H9 (cell line): Measurements from ENCODE around the gene SLC39A7. TPM values are rescaled to one million over a fixed set of nuclear protein-coding genes. Genes with fewer than 3 reads are reported as not detected.
A peak's percentile ranks its signal among the peaks of the same experiment; 100 is the strongest.

Source experiments
- DNase-seq: peaks from one replicate; pipeline ENCODE4 v3.0.0-alpha.2; 2017
- H2AFZ ChIP-seq: one replicate; pipeline ENCODE4 v1.6.1; 2013; ENCODE audit warnings: mild to moderate bottlenecking, low read length, control low read depth, moderate library complexity
- H2AK5ac ChIP-seq: 2 replicates; pipeline ENCODE4 v1.6.1; 2013; ENCODE audit warnings: low read length, control low read depth, mixed read lengths; ENCODE audit not compliant: insufficient read length
- H2BK120ac ChIP-seq: one replicate; pipeline ENCODE4 v1.6.1; 2013; ENCODE audit warnings: low read depth, mild to moderate bottlenecking, low read length, control low read depth, inconsistent platforms; ENCODE audit not compliant: poor library complexity, severe bottlenecking
- H2BK12ac ChIP-seq: 2 replicates; pipeline ENCODE4 v1.6.1; 2013; ENCODE audit warnings: low read length, control low read depth, mixed read lengths, low read depth; ENCODE audit not compliant: insufficient read length
- H2BK15ac ChIP-seq: 2 replicates; pipeline ENCODE4 v1.6.1; 2013; ENCODE audit warnings: low read depth, low read length, control low read depth
- H2BK20ac ChIP-seq: one replicate; pipeline ENCODE4 v1.6.1; 2013; ENCODE audit warnings: low read depth, mild to moderate bottlenecking, low read length, control low read depth, inconsistent platforms; ENCODE audit not compliant: poor library complexity, severe bottlenecking
- H2BK5ac ChIP-seq: 2 replicates; pipeline ENCODE4 v1.6.1; 2013; ENCODE audit warnings: low read length, control low read depth, mixed read lengths; ENCODE audit not compliant: insufficient read length
- H3K14ac ChIP-seq: 2 replicates; pipeline ENCODE4 v1.6.1; 2013; ENCODE audit warnings: low read length, control low read depth; ENCODE audit not compliant: insufficient read depth
- H3K18ac ChIP-seq: 2 replicates; pipeline ENCODE4 v1.6.1; 2013; ENCODE audit warnings: low read depth, mild to moderate bottlenecking, mixed read lengths, low read length, control low read depth; ENCODE audit not compliant: insufficient read length
- H3K23ac ChIP-seq: 2 replicates; pipeline ENCODE4 v1.6.1; 2013; ENCODE audit warnings: low read length, control low read depth, mixed read lengths, low read depth; ENCODE audit not compliant: insufficient read length
- H3K23me2 ChIP-seq: 2 replicates; pipeline ENCODE4 v1.6.1; 2013; ENCODE audit warnings: low read depth, mild to moderate bottlenecking, mixed read lengths, low read length, control low read depth; ENCODE audit not compliant: insufficient read length, poor library complexity, severe bottlenecking
- H3K27ac ChIP-seq: 2 replicates; pipeline ENCODE4 v1.5.1; 2013; ENCODE audit warnings: low read length, control low read depth, mixed read lengths, low read depth; ENCODE audit not compliant: insufficient read length
- H3K27me3 ChIP-seq: 2 replicates; pipeline ENCODE4 v1.6.1; 2013; ENCODE audit warnings: low read length, control low read depth, inconsistent platforms; ENCODE audit not compliant: insufficient read depth
- H3K4ac ChIP-seq: 2 replicates; pipeline ENCODE4 v1.6.1; 2013; ENCODE audit warnings: low read depth, mild to moderate bottlenecking, control low read depth, inconsistent platforms, low read length, moderate library complexity
- H3K4me1 ChIP-seq: 2 replicates; pipeline ENCODE4 v1.6.1; 2013; ENCODE audit warnings: low read length, control low read depth, inconsistent platforms; ENCODE audit not compliant: insufficient read depth
- H3K4me2 ChIP-seq: 2 replicates; pipeline ENCODE4 v1.6.1; 2013; ENCODE audit warnings: low read length, control low read depth, mixed read lengths; ENCODE audit not compliant: insufficient read length, insufficient read depth
- H3K56ac ChIP-seq: 2 replicates; pipeline ENCODE4 v1.6.1; 2013; ENCODE audit warnings: low read depth, mild to moderate bottlenecking, mixed read lengths, low read length, control low read depth; ENCODE audit not compliant: insufficient read length
- H3K79me1 ChIP-seq: 2 replicates; pipeline ENCODE4 v1.6.1; 2013; ENCODE audit warnings: low read depth, mild to moderate bottlenecking, moderate library complexity, low read length, control low read depth, inconsistent platforms; ENCODE audit not compliant: insufficient read depth, poor library complexity, severe bottlenecking
- H3K79me2 ChIP-seq: 2 replicates; pipeline ENCODE4 v1.6.1; 2013; ENCODE audit warnings: low read length, control low read depth, inconsistent platforms; ENCODE audit not compliant: insufficient read depth
- H3K9ac ChIP-seq: 2 replicates; pipeline ENCODE4 v1.6.1; 2013; ENCODE audit warnings: low read length, control low read depth, mixed read lengths; ENCODE audit not compliant: insufficient read length; ENCODE audit errors: extremely low read depth
- H3K9me3 ChIP-seq: one replicate; pipeline ENCODE4 v1.6.1; 2013; ENCODE audit warnings: low read depth, low read length, inconsistent platforms; ENCODE audit not compliant: control insufficient read depth
- H3T11ph ChIP-seq: one replicate; pipeline ENCODE4 v1.6.1; 2013; ENCODE audit warnings: mild to moderate bottlenecking, low read length, control low read depth, inconsistent platforms
- H4K20me1 ChIP-seq: one replicate; pipeline ENCODE4 v1.6.1; 2013; ENCODE audit not compliant: control insufficient read depth, insufficient read length, insufficient read depth
- H4K5ac ChIP-seq: 2 replicates; pipeline ENCODE4 v1.6.1; 2013; ENCODE audit warnings: low read depth, mild to moderate bottlenecking, mixed read lengths, low read length, control low read depth; ENCODE audit not compliant: insufficient read length
- H4K8ac ChIP-seq: replicated peaks from 2 replicates; pipeline ENCODE4 v1.6.1; 2013; ENCODE audit warnings: low read length, control low read depth, mixed read lengths, low read depth; ENCODE audit not compliant: insufficient read length
- H4K91ac ChIP-seq: 2 replicates; pipeline ENCODE4 v1.6.1; 2013; ENCODE audit warnings: low read depth, mild to moderate bottlenecking, moderate library complexity, mixed read lengths, low read length, control low read depth; ENCODE audit not compliant: insufficient read length
- H3K27ac Mint-ChIP-seq, 3 experiments: 2 replicates in 2 of 3; 3 replicates in 1 of 3; pipeline ENCODE4 v1.8.0; 2020 to 2021; ENCODE audit warnings: mixed read lengths in 3 of 3, mild to moderate bottlenecking in 1 of 3, moderate library complexity in 1 of 3
- H3K27me3 Mint-ChIP-seq: 2 replicates; pipeline ENCODE4 v1.8.0; 2021; ENCODE audit warnings: low read depth, mild to moderate bottlenecking, moderate library complexity, mixed read lengths
- H3K36me3 Mint-ChIP-seq, 3 experiments: 2 replicates in 2 of 3; 3 replicates in 1 of 3; pipeline ENCODE4 v1.8.0; 2020 to 2021; ENCODE audit warnings: low read depth in 3 of 3, mixed read lengths in 3 of 3; ENCODE audit not compliant: insufficient read depth in 1 of 3
- H3K4me1 Mint-ChIP-seq, 2 experiments: 2 replicates each; pipeline ENCODE4 v1.8.0; 2020; ENCODE audit warnings: mixed read lengths in 2 of 2
- H3K4me3 Mint-ChIP-seq, 2 experiments: 2 replicates in 1 of 2; 3 replicates in 1 of 2; pipeline ENCODE4 v1.8.0; 2020 to 2021; ENCODE audit warnings: mild to moderate bottlenecking in 2 of 2, mixed read lengths in 2 of 2, moderate library complexity in 1 of 2
- H3K9me3 Mint-ChIP-seq, 2 experiments: 2 replicates in 1 of 2; 3 replicates in 1 of 2; pipeline ENCODE4 v1.8.0; 2020; ENCODE audit warnings: mild to moderate bottlenecking in 2 of 2, mixed read lengths in 2 of 2, moderate library complexity in 1 of 2
- WGBS: extraction: QIAGEN DNeasy Blood & Tissue Kit; methylation state at CpG from one replicate; pipeline ENCODE4 v1.1.7; 2013; ENCODE audit warnings: missing lambda C conversion rate, low lambda C conversion rate, mixed read lengths; ENCODE audit not compliant: insufficient read length; ENCODE audit errors: extremely low coverage; 5-methylcytosine and 5-hydroxymethylcytosine counted together
- total RNA-seq: library from RNA; stranded (reverse); gene quantifications from 2 replicates; pipeline ENCODE4 v1.2.1, GENCODE V29; 2021
- TF ChIP-seq, protein P1 (sequence below): fragments of 200-600 bp; sonication (generic); conservative IDR thresholded peaks from 3 replicates; pipeline ENCODE4 v1.8.0; 2021; ENCODE audit warnings: antibody characterized with exemption, mild to moderate bottlenecking

Gene SLC39A7
- total RNA-seq, 1 experiment from 2014 or later: 107 TPM

DNA sequence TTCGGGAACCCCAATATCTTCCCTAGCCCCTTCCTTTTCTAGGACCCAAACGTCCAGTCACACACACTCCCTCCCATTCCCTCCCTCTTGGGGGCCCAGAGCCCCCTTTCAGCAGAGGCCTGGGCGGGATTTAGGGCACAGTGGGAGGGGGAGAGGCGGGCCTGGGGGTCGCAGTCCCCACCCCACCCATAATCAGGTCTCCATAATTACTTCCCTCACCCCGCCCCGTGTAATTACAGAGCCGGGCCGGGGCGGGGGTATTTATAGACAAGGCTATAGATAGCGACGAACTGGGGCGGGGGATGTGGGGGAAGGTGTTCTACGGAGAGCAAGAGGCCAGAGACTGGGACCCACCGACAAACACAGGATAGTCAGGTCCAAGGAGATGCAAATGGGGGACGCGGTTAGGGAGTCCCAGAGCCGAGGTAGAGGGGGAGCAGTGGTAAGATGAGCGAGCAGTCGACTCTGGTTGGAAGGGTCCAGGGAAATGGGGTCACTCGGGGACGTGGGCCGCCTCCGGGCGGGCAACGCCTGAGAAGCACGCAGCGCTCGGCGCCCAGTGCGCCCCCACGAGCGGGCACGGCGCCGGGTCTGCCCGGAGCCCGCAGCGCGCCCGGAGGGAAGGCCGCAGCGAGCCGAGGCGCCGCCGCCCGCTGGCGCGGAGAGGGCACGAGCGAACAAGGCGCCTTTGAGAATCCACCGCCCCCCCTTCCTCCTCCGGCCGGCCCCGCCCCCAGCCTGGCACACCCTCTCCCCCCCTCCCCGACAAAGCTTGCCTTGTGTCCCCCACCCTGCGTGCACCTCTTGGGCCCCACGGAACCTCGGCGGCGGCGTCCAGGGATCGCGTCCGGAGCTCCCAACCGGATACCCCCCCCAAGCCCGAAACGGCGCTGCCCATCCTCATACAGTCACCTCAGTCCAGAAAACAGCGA, 7.7 kb upstream of the SLC39A7 start:
- Mint-ChIP-seq H3K4me3 (peak overlapping the region; percentile 76 to 91), H3K27ac (no peak overlapping the region), H3K27me3 (peaks cover 50% of the 10 kb centered on the region), H3K4me1 (peaks cover 17 to 25% of the 10 kb centered on the region in 2 experiments), H3K36me3 (peaks cover 14 to 31% (median 25%) of the 10 kb centered on the region in 3 experiments; a peak in 6 of 7 replicates), H3K9me3 (no peaks in the 10 kb centered on the region; a peak in 1 of 5 replicates)
- no peak overlapping the region for H4K5ac ChIP-seq
- DNase-seq: no peak
- H2BK12ac ChIP-seq: no peak overlapping the region
- no peaks in the 10 kb centered on the region for H3K9me3 ChIP-seq
- TF ChIP-seq, protein P1, sequence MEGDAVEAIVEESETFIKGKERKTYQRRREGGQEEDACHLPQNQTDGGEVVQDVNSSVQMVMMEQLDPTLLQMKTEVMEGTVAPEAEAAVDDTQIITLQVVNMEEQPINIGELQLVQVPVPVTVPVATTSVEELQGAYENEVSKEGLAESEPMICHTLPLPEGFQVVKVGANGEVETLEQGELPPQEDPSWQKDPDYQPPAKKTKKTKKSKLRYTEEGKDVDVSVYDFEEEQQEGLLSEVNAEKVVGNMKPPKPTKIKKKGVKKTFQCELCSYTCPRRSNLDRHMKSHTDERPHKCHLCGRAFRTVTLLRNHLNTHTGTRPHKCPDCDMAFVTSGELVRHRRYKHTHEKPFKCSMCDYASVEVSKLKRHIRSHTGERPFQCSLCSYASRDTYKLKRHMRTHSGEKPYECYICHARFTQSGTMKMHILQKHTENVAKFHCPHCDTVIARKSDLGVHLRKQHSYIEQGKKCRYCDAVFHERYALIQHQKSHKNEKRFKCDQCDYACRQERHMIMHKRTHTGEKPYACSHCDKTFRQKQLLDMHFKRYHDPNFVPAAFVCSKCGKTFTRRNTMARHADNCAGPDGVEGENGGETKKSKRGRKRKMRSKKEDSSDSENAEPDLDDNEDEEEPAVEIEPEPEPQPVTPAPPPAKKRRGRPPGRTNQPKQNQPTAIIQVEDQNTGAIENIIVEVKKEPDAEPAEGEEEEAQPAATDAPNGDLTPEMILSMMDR: no peak
- H3K27me3 ChIP-seq: peaks cover 3% of the 10 kb centered on the region; the same call in 1 of the 2 replicates
- no peak overlapping the region for H2BK5ac ChIP-seq
- no peak overlapping the region for H3K18ac ChIP-seq
- H4K20me1 ChIP-seq: no peaks in the 10 kb centered on the region
- no peak overlapping the region for H2BK20ac ChIP-seq
- no peak overlapping the region for H3K27ac ChIP-seq
- no peak overlapping the region for H4K91ac ChIP-seq
- H2AFZ ChIP-seq: no peak overlapping the region
- no peak overlapping the region for H3K14ac ChIP-seq
- WGBS: no CpG with 5 or more reads among the region's 72 CpGs
- H3T11ph ChIP-seq: no peak overlapping the region
- no peaks in the 10 kb centered on the region for H3K79me1 ChIP-seq
- no peaks in the 10 kb centered on the region for H3K4me1 ChIP-seq
- no peak overlapping the region for H2BK120ac ChIP-seq
- no peak overlapping the region for H2AK5ac ChIP-seq
- no peak overlapping the region for H3K4ac ChIP-seq
- H4K8ac ChIP-seq: no peak overlapping the region
- no peak overlapping the region for H3K56ac ChIP-seq
- H3K79me2 ChIP-seq: no peaks in the 10 kb centered on the region
- no peak overlapping the region for H2BK15ac ChIP-seq
- no peak overlapping the region for H3K9ac ChIP-seq
- H3K23me2 ChIP-seq: peaks cover 11% of the 10 kb centered on the region
- no peak overlapping the region for H3K23ac ChIP-seq
- H3K4me2 ChIP-seq: peak overlapping the region; percentile 84
